ENCODE data around the gene PDE12.

GRCh38 chr3:57570878-57571277 lies 14.8 kb downstream of the PDE12 start:
- TF ChIP-seq, protein P1, sequence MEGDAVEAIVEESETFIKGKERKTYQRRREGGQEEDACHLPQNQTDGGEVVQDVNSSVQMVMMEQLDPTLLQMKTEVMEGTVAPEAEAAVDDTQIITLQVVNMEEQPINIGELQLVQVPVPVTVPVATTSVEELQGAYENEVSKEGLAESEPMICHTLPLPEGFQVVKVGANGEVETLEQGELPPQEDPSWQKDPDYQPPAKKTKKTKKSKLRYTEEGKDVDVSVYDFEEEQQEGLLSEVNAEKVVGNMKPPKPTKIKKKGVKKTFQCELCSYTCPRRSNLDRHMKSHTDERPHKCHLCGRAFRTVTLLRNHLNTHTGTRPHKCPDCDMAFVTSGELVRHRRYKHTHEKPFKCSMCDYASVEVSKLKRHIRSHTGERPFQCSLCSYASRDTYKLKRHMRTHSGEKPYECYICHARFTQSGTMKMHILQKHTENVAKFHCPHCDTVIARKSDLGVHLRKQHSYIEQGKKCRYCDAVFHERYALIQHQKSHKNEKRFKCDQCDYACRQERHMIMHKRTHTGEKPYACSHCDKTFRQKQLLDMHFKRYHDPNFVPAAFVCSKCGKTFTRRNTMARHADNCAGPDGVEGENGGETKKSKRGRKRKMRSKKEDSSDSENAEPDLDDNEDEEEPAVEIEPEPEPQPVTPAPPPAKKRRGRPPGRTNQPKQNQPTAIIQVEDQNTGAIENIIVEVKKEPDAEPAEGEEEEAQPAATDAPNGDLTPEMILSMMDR (conservative IDR thresholded peaks at IDR 0.05; ENCODE audit: low read depth, low read length): no peak
- no peak for TF ChIP-seq EZH2 (IDR thresholded peaks at IDR 0.05; ENCODE audit: low read length, unreplicated experiment)

All from PC-3 (cell line).